ENCODE data around the gene EXOC4.

DNA sequence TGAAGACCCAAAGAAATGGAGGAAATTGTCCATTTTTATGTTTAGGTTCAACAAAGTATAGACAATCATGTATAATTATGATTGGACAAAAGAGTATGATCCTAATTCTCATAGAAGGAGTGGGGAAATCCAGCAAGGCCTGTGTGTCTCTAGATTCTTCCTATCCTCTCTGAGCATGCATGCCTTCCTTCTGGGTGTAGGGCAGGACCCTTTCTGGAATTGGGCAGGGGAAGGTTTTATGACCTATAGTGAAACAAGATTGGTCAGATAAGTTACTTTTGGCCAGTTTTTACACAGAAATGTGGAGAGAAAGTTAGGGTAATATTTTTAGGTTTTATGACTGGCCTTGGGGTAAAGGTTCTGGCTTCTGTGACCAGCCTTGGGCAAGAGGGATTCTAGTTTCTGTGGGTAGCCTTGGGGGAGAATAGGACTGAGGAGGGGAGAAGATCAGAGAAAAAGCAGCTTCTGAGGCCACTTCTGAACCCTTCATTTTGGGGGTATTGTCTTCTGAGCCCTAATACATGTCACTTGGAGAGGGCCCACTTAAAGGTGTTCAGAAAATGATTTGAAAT, 289.4 kb downstream of the EXOC4 start:
- TF ChIP-seq, protein P1, sequence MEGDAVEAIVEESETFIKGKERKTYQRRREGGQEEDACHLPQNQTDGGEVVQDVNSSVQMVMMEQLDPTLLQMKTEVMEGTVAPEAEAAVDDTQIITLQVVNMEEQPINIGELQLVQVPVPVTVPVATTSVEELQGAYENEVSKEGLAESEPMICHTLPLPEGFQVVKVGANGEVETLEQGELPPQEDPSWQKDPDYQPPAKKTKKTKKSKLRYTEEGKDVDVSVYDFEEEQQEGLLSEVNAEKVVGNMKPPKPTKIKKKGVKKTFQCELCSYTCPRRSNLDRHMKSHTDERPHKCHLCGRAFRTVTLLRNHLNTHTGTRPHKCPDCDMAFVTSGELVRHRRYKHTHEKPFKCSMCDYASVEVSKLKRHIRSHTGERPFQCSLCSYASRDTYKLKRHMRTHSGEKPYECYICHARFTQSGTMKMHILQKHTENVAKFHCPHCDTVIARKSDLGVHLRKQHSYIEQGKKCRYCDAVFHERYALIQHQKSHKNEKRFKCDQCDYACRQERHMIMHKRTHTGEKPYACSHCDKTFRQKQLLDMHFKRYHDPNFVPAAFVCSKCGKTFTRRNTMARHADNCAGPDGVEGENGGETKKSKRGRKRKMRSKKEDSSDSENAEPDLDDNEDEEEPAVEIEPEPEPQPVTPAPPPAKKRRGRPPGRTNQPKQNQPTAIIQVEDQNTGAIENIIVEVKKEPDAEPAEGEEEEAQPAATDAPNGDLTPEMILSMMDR (CRISPR knock-in tag; IDR thresholded peaks at IDR 0.05) = no peak
- TF ChIP-seq EZH2 (conservative IDR thresholded peaks at IDR 0.05; ENCODE audit: low read depth, low read length) (no peak), CREB1 (IDR thresholded peaks at IDR 0.05) (no peak), CREB1 (CRISPR knock-in tag; IDR thresholded peaks at IDR 0.05) (no peak), SNRNP70 (IDR thresholded peaks at IDR 0.05; ENCODE audit: low read depth, low read length) (no peak), NFATC3 (CRISPR knock-in tag; IDR thresholded peaks at IDR 0.05) (no peak)
- TF ChIP-seq, protein P2, sequence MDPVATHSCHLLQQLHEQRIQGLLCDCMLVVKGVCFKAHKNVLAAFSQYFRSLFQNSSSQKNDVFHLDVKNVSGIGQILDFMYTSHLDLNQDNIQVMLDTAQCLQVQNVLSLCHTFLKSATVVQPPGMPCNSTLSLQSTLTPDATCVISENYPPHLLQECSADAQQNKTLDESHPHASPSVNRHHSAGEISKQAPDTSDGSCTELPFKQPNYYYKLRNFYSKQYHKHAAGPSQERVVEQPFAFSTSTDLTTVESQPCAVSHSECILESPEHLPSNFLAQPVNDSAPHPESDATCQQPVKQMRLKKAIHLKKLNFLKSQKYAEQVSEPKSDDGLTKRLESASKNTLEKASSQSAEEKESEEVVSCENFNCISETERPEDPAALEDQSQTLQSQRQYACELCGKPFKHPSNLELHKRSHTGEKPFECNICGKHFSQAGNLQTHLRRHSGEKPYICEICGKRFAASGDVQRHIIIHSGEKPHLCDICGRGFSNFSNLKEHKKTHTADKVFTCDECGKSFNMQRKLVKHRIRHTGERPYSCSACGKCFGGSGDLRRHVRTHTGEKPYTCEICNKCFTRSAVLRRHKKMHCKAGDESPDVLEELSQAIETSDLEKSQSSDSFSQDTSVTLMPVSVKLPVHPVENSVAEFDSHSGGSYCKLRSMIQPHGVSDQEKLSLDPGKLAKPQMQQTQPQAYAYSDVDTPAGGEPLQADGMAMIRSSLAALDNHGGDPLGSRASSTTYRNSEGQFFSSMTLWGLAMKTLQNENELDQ (CRISPR knock-in tag; IDR thresholded peaks at IDR 0.05; ENCODE audit: borderline replicate concordance) = no peak

All from HepG2 (cell line).